ENCODE results near the gene SRXN1.

- TF ChIP-seq HMGXB4 (CRISPR knock-in tag; IDR thresholded peaks at IDR 0.05; ENCODE audit: borderline replicate concordance) (no peak), RFX5 (IDR thresholded peaks at IDR 0.05) (no peak), CHD4 (IDR thresholded peaks at IDR 0.05; ENCODE audit: borderline replicate concordance) (no peak)
- TF ChIP-seq, protein P1, sequence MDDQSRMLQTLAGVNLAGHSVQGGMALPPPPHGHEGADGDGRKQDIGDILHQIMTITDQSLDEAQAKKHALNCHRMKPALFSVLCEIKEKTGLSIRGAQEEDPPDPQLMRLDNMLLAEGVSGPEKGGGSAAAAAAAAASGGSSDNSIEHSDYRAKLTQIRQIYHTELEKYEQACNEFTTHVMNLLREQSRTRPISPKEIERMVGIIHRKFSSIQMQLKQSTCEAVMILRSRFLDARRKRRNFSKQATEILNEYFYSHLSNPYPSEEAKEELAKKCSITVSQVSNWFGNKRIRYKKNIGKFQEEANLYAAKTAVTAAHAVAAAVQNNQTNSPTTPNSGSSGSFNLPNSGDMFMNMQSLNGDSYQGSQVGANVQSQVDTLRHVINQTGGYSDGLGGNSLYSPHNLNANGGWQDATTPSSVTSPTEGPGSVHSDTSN (IDR thresholded peaks at IDR 0.05): no peak
Observed at GRCh38 chr20:638579-638978, 14.4 kb downstream of the SRXN1 start.

All from A549 (cell line).